PC-9 (cell line): ENCODE measurements around the gene SLC6A8. TPM values are rescaled to one million over a fixed set of nuclear protein-coding genes. Genes with fewer than 3 reads are reported as not detected.
A peak's percentile ranks its signal among the peaks of the same experiment; 100 is the strongest.
"Not testable (repeated sequence)": the region's sequence is repeated elsewhere in the genome, so short reads cannot be mapped to it uniquely, and the experiment has no call there.

Experiments used
- BruUV-seq: library from RNA; stranded (reverse); fragments of 400-500 nt; replicated peaks from 2 replicates; lab custom pipeline; 2021; lab: Mats Ljungman, UMichigan
- CTCF ChIA-PET: fragments of 300-600 bp; sonication (Branson Sonifier 250); formaldehyde crosslinking; loops from one replicate; lab custom pipeline; 2022; ENCODE audit warnings: antibody characterized with exemption; lab: Charles Lee
- POLR2A ChIA-PET: fragments of 300-600 bp; sonication (Branson Sonifier 250); formaldehyde crosslinking; loops from one replicate; lab custom pipeline; 2022; ENCODE audit warnings: antibody characterized with exemption; ENCODE audit not compliant: unreplicated experiment; lab: Charles Lee
- DNase-seq, 2 experiments: peaks; one replicate each; pipeline versions ENCODE4 v3.0.0 to v3.0.0-alpha.2; 2015 to 2022; ENCODE audit warnings: mixed read lengths in 1 of 2
- H2AFZ ChIP-seq: fragments of 200-600 bp; sonication (generic); 2 replicates; pipeline ENCODE4 v1.8.1; 2017; ENCODE audit warnings: antibody characterized with exemption
- H3F3A ChIP-seq: fragments of 200-600 bp; sonication (generic); 2 replicates; pipeline ENCODE4 v1.8.1; 2017; ENCODE audit warnings: antibody characterized with exemption, mild to moderate bottlenecking, low read depth; ENCODE audit not compliant: insufficient read depth
- H3K27ac ChIP-seq: fragments of 200-600 bp; sonication (generic); 2 replicates; pipeline ENCODE4 v1.6.1; 2016; ENCODE audit warnings: mixed run types
- H3K27me3 ChIP-seq: fragments of 200-600 bp; sonication (generic); 2 replicates; pipeline ENCODE4 v1.6.1; 2016; ENCODE audit warnings: low read depth, mixed run types; ENCODE audit not compliant: insufficient read depth
- H3K36me3 ChIP-seq: fragments of 200-600 bp; sonication (generic); 2 replicates; pipeline ENCODE4 v1.6.1; 2016; ENCODE audit warnings: low read depth, mixed run types
- H3K4me1 ChIP-seq: fragments of 200-600 bp; sonication (generic); replicated peaks from 2 replicates; pipeline ENCODE4 v1.6.1; 2016; ENCODE audit warnings: mixed run types; ENCODE audit not compliant: insufficient read depth
- H3K4me2 ChIP-seq: fragments of 200-600 bp; sonication (generic); 2 replicates; pipeline ENCODE4 v1.6.1; 2017; ENCODE audit warnings: mixed run types
- H3K4me3 ChIP-seq: fragments of 200-600 bp; sonication (generic); 2 replicates; pipeline ENCODE4 v1.6.1; 2016; ENCODE audit warnings: mixed run types
- H3K79me2 ChIP-seq: fragments of 200-600 bp; sonication (generic); 2 replicates; pipeline ENCODE4 v1.6.1; 2017; ENCODE audit warnings: low read depth, mixed run types
- H3K9me2 ChIP-seq: fragments of 200-600 bp; sonication (generic); 2 replicates; pipeline ENCODE4 v1.8.1; 2017; ENCODE audit warnings: mild to moderate bottlenecking; ENCODE audit not compliant: insufficient read depth
- H3K9me3 ChIP-seq: fragments of 200-600 bp; sonication (generic); 2 replicates; pipeline ENCODE4 v1.8.1; 2016; ENCODE audit warnings: low read depth; ENCODE audit not compliant: insufficient read depth
- H4K20me1 ChIP-seq: fragments of 200-600 bp; sonication (generic); 2 replicates; pipeline ENCODE4 v1.8.1; 2017; ENCODE audit not compliant: insufficient read depth
- EZH2 ChIP-seq: fragments of 200-600 bp; sonication (generic); IDR thresholded peaks from 2 replicates; pipeline ENCODE4 v1.8.0; 2017; ENCODE audit warnings: antibody characterized with exemption, low read depth
- intact Hi-C: fragments of 100-400 bp; cut with micrococcal nuclease; formaldehyde crosslinking; loops from one replicate; pipeline ENCODE4 v1.10.0; 2022; ENCODE audit not compliant: unreplicated experiment
- total RNA-seq: library from RNA; stranded (reverse); gene quantifications from 2 replicates; pipeline ENCODE4 v1.2.3, GENCODE V29; 2021
- TF ChIP-seq, protein P1 (sequence below): fragments of 200-600 bp; sonication (generic); conservative IDR thresholded peaks from 2 replicates; pipeline ENCODE4 v1.6.1; 2017; ENCODE audit warnings: mixed run types, antibody characterized with exemption, mild to moderate bottlenecking, moderate library complexity

Gene SLC6A8
- total RNA-seq, 1 experiment from 2014 or later: 40.5 TPM

GRCh38 chrX:153692003-153692402 lies 4.3 kb downstream of the SLC6A8 start:
- Histone ChIP-seq H3K4me1 (no peaks in the 10 kb centered on the region), H3K4me3 (no peak overlapping the region), H3K9me2 (no peaks in the 10 kb centered on the region), H2AFZ (no peak overlapping the region), H3F3A (no peaks in the 10 kb centered on the region), H3K36me3 (no peaks in the 10 kb centered on the region), H3K27me3 (no peaks in the 10 kb centered on the region), H4K20me1 (no peaks in the 10 kb centered on the region), H3K79me2 (no peaks in the 10 kb centered on the region), H3K4me2 (no peak overlapping the region), H3K9me3 (no peaks in the 10 kb centered on the region), H3K27ac (no peak overlapping the region)
- BruUV-seq: no TSS peak
- ChIA-PET CTCF (no interaction called here), POLR2A (no interaction called here)
- intact Hi-C loops: no loop called here
- DNase-seq: peak in 1 of 2 experiments; percentile 14
- TF ChIP-seq, protein P1, sequence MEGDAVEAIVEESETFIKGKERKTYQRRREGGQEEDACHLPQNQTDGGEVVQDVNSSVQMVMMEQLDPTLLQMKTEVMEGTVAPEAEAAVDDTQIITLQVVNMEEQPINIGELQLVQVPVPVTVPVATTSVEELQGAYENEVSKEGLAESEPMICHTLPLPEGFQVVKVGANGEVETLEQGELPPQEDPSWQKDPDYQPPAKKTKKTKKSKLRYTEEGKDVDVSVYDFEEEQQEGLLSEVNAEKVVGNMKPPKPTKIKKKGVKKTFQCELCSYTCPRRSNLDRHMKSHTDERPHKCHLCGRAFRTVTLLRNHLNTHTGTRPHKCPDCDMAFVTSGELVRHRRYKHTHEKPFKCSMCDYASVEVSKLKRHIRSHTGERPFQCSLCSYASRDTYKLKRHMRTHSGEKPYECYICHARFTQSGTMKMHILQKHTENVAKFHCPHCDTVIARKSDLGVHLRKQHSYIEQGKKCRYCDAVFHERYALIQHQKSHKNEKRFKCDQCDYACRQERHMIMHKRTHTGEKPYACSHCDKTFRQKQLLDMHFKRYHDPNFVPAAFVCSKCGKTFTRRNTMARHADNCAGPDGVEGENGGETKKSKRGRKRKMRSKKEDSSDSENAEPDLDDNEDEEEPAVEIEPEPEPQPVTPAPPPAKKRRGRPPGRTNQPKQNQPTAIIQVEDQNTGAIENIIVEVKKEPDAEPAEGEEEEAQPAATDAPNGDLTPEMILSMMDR: no peak
- no peak for TF ChIP-seq EZH2

DNA sequence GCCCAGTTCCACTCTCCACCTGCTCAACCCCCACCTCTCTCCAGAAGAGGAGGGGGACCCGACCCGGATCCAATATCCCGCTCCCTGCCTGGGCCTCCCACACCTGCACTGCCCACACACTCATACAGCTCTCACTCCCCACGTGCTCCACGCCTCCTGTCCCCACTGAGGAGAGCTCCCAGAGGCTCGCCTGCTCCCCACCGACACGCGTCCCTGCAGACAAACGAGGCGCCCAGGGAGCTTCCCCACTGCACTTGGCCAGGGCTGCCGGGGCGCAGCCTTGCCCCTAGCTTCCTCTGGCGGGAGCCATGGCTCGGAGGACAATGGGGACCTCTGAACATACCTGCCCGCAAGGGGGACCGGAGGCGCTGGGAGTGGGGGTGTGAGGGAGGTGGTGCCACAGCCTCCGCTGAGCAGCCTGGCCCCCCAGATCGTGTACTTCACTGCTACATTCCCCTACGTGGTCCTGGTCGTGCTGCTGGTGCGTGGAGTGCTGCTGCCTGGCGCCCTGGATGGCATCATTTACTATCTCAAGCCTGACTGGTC lies 5.0 kb downstream of the SLC6A8 start:
- CTCF ChIA-PET: no interaction called here

DNA sequence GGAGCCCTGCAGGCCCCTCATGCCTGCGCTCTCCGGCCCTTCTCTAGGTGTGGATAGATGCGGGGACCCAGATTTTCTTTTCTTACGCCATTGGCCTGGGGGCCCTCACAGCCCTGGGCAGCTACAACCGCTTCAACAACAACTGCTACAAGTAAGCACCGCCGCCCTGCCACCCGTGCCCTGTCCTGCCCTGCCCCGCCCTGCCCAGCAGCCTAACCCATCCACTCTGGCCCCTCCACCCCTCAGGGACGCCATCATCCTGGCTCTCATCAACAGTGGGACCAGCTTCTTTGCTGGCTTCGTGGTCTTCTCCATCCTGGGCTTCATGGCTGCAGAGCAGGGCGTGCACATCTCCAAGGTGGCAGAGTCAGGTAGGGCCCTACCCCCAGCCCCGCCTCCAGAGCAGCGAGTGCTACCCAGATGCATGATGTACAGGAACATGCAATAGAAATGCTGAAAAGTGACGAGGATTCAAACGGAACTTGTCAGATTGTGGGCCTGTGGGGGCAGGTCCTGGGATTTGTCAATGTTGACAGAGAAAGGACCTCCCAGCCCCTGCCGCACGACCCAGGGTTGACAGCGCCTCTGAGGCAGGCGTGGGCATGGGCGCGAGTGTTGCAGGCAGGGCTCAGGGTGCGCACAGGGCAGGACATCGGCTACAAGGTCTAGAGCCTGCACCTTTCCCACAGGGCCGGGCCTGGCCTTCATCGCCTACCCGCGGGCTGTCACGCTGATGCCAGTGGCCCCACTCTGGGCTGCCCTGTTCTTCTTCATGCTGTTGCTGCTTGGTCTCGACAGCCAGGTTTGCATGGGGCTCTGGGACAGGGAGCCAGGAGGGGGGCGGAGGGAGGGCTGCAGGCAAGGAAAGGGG lies 5.7 kb downstream of the SLC6A8 start:
- Histone ChIP-seq H3F3A (no peaks in the 10 kb centered on the region), H3K9me3 (no peaks in the 10 kb centered on the region), H3K4me1 (no peaks in the 10 kb centered on the region), H3K4me2 (no peak overlapping the region), H2AFZ (no peak overlapping the region), H3K36me3 (no peaks in the 10 kb centered on the region), H3K27ac (no peak overlapping the region), H3K9me2 (no peaks in the 10 kb centered on the region), H3K27me3 (no peaks in the 10 kb centered on the region), H3K4me3 (no peak overlapping the region), H3K79me2 (no peaks in the 10 kb centered on the region), H4K20me1 (no peaks in the 10 kb centered on the region)
- BruUV-seq: no TSS peak
- TF ChIP-seq EZH2: no peak
- TF ChIP-seq, protein P1: no peak
- ChIA-PET CTCF (no interaction called here), POLR2A (no interaction called here)
- intact Hi-C loops: no loop called here
- DNase-seq: peak in 1 of 2 experiments; percentile 15

More for the DNA sequence above, 5.0 kb downstream of the SLC6A8 start:
- H3K4me2 ChIP-seq: no peak overlapping the region
- POLR2A ChIA-PET: no interaction called here
- no peaks in the 10 kb centered on the region for H3K36me3 ChIP-seq
- H3K79me2 ChIP-seq: no peaks in the 10 kb centered on the region
- no TSS peak for BruUV-seq
- no peak overlapping the region for H3K4me3 ChIP-seq
- H3K9me3 ChIP-seq: no peaks in the 10 kb centered on the region
- no peak overlapping the region for H3K27ac ChIP-seq
- no peak for TF ChIP-seq EZH2
- TF ChIP-seq, protein P1: no peak
- intact Hi-C loops: no loop called here
- H3F3A ChIP-seq: no peaks in the 10 kb centered on the region
- no peak overlapping the region for H2AFZ ChIP-seq
- no peaks in the 10 kb centered on the region for H3K27me3 ChIP-seq
- H4K20me1 ChIP-seq: no peaks in the 10 kb centered on the region
- DNase-seq: no peak
- no peaks in the 10 kb centered on the region for H3K9me2 ChIP-seq
- no peaks in the 10 kb centered on the region for H3K4me1 ChIP-seq

DNA sequence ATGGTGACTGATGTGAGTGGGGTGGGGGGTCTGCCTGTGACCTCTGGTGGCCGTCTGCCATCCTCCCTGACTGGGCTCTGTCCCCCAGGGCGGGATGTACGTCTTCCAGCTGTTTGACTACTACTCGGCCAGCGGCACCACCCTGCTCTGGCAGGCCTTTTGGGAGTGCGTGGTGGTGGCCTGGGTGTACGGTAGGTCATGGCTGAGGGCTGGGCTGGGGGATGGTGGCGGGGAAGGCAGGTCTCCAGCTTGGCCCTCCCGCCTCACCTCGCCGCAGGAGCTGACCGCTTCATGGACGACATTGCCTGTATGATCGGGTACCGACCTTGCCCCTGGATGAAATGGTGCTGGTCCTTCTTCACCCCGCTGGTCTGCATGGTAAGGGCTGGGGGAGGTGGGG lies 6.5 kb downstream of the SLC6A8 start:
- H3K9me3 ChIP-seq, H3K36me3 ChIP-seq, H3K4me3 ChIP-seq, H3K9me2 ChIP-seq, H4K20me1 ChIP-seq, H3K27ac ChIP-seq, DNase-seq, BruUV-seq, intact Hi-C loops, H3K27me3 ChIP-seq, H3K4me2 ChIP-seq, H3K4me1 ChIP-seq, H3F3A ChIP-seq, CTCF ChIA-PET, H3K79me2 ChIP-seq, H2AFZ ChIP-seq, POLR2A ChIA-PET: not testable (repeated sequence)
